Activated CD4-positive, alpha-beta T cell treated with anti-CD3 and anti-CD28 coated beads, Interleukin-2, amount 50 U/mL, for 16 hours (primary cell): ENCODE results near the gene SEMA4B.
"Not testable (repeated sequence)": the region's sequence is repeated elsewhere in the genome, so short reads cannot be mapped to it uniquely, and the experiment has no call there.

Source experiments
- DNase-seq: peaks from one replicate; pipeline ENCODE4 v3.0.0-alpha.2; 2020

The SEMA4B gene

DNA sequence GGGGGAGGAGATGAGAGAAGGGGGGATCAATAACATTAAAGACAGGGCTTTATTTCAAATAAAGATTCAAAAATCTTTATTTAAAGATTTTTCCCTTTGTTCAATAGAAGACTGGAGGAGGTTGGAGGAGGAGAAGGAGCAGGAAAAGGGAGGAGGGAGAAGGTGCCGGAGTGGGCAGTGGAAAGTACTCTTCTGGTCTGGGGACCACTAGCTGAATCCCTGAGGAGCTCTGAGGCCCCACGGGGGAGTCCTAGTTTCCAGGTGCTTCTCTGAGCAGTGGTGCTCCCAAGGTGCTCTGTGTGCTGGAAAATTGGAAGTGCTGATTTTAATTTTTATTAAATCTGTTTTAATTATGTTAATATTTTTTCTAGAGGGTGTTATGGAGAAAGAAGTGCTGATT, 19.4 kb upstream of the SEMA4B start:
- no peak for DNase-seq

GRCh38 chr15:90184119-90184785, 16.9 kb upstream of the SEMA4B start:
- DNase-seq: no peak

DNA sequence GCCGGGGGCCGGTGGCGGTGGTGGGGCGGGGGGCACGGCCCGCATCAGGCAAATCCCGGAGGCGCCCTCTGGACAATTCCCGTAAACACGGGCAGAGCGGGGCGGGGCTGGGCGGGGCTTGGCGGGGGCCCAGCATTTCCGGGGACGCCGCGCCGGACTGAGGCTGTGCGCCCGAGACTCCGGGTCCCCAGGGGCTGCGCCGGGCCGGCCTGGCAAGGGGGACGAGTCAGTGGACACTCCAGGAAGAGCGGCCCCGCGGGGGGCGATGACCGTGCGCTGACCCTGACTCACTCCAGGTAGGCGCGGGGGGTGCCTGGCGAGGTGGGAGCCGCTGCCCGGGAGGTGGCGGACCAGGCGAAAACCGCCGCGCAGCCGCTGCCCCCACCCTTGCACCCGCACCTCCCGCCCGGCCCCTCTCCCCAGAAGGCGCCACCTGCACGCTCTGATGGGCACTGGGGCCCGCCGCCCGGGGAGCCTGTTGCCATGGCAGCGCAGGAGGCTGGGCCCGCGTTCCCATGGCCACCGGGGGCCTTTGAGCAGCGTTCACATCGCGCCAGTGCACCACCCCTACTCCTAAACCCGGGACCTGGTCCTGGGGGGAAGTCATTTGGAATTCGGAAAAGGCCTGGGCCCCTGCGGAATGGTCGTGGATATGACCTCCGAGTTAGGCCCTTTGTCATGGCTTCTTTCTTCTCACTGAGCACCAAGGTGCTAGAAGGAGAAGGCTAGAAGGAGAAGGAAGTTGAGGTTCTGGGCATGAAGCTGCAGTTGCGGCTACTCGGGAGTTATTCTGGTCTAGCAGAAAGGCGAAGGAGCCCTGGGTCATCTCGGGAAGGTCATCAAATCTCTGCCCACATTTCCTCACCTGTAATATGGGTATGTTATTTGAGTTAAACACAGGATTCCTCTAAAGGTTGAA, 16.1 kb upstream of the SEMA4B start:
- peak; percentile 41 for DNase-seq

GRCh38 chr15:90187257-90187868, 13.8 kb upstream of the SEMA4B start:
- no peak for DNase-seq

DNA sequence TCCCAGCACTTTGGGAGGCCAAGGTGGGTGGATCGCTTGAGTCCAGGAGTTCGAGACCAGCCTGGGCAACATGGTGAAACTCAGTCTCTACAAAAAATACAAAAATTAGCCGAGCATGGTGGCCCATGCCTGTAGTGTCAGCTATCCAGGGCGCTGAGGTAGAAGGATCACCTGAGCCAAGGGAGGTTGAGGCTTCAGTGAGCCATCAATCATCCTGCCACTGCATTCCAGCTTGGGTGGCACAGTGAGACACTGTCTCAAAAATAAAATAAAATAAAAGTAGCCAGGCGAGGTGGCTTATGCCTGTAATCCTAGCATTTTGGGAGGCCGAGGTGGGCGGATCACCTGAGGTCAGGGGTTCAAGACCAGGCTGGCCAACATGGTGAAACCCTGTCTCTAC, 13.1 kb upstream of the SEMA4B start:
- DNase-seq: not testable (repeated sequence)

GRCh38 chr15:90188914-90189748, 12.0 kb upstream of the SEMA4B start:
- no peak for DNase-seq

DNA sequence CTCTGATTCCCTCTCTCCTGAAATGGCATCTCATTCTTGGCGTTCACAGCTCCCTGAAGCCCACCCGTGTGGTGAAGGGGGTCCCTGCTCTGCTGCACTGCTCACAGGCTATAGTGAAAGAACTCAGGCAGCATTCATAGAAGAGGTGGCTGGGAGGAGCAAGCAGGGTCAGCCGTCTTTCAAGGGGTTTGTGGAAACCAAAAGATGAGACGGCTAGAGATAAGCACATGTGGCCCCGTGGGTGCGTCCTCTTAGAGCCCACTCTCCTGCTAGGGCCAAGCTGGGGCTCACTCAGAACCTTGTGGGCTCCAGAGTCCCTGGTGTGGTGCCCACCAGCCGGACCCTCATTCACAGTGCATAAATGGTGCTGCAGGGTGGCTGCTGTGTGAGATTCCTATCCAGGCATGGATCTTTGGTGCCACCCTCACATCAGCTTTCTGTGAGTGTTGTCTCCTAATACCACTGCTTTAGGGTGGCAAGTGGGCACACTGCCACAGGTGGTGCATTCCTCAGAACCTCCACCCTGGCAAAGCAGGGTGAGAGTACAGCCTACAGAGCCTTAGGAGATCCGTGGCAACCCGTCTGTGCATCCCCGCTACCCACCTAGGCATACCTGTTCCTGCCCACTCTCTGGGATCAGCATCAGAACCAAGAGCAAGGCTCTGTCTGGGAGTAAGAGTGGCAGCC, 11.2 kb upstream of the SEMA4B start:
- DNase-seq: no peak

GRCh38 chr15:90190606-90191343, 10.4 kb upstream of the SEMA4B start:
- DNase-seq: no peak

DNA sequence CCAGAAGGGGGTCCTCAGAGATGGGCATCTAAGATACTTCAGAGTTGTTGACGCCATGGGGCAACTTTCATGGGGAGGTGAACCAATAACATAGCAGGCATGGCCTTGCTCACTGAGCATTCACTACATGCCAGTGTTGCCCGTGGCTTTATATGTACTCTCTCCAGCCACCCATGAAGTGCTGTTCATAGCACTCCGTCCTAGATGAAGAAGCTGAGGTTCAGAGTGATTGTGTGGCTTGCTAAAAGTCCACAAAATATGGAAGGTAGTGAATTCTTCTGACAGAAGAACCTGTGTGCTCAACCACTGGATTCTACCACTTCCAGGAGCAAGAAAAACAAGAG, 9.8 kb upstream of the SEMA4B start:
- no peak for DNase-seq

DNA sequence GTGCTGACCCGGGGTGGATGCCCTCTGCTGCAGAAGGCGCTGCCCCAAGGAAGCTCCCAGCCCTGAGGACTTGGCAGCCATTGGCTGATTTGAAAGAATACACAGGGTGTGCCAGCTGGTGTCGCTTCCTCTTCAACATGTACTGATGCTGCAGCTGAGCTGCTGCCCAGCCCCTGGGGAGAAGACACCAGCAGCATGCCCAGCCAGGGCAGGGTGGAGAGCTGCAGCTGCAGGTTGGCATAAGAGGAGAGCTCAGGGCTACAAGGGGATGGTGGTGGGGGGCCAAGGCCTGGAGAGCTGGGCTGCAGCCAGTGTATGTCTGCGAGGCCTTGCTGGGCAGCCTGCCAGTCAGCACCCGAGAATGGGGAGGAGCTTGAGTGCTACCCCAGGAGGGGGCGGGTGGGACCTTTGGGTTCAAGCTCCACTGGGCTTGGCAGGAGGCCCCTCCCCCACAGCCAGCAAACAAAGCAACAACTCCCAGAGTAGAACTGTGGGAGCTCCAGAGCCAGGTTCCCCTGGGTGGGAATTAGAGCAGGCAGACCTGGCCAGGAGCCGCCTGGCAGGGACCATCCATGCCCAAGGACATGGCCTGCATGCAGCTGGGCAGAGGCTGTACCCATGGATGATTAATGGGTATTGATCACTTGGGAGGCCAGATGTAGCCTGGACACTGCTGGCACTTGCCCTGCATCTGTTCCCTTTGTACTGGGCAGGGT, 9.2 kb upstream of the SEMA4B start:
- no peak for DNase-seq

DNA sequence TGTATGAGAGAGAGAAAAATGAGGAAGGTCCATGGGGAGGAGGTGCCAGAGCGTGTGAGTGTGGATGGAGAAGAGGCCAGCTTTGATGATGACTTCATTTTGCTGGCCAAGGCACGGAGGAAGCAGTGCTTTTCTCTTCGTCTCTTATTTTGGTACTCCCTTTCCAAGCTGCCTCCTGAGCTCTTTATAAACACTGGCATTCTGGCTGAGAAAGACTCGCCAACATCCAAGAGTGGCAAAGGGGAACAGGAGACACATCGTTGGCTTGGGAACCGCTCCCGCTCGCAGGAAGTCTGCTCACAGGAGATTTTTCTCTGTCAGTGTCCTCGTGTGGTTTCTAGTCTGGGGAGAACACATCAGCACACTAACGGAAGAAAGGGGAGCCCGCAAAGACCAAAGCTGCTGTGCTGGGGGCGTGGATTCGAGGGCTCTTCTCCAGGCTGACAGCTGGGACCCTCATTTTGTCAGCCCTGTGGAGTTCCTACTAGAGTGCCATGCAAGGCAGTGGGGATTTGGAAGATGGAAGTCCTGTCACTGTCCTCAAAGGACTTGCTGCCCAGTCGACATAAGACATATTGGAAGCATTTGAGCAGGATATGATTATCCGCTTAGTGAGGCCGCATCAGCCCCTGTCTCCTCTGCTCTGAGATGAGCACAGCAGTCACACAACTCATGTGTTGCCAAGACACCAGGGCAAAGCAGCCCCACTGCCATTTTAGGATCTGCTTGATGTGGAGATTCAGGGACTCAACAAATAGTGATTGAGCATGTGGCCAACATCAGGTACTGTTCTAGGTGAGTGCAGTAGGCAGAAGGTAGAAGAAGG, 8.0 kb upstream of the SEMA4B start:
- no peak for DNase-seq

- no peak for DNase-seq
Observed at GRCh38 chr15:90194655-90195054, 6.5 kb upstream of the SEMA4B start.

DNA sequence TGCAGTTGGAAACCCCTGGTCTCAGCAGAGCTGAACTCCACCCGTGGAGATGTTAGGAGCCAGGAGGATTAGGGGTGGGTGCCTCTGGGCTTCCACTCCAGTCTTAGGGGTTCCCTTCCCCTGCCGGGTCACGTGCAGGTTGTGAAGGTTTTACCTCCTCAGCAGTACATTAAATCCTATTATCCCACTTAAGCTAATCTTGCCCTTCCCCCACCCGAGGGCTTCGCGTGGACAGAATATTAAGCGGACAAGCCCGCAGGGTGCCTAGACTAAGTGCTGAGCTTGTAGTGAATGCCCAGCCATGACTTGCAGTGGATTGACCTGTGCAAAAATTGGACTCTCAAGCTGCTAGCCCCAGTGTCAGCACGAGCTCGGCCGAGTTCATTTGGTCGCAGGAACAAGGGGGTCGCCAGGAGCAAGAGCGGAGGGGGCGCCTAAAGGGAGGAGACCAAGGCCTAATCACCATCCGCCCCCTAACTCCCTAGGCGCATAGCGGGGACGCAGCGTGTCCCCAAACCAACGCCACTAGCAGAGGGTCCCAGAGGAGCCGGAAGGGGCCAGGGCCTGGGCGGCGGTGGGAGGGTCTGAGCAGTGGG, 498 bp upstream of the SEMA4B start:
- DNase-seq: no peak

- no peak for DNase-seq
Observed at GRCh38 chr15:90201944-90202375, 830 bp downstream of the SEMA4B start.

DNA sequence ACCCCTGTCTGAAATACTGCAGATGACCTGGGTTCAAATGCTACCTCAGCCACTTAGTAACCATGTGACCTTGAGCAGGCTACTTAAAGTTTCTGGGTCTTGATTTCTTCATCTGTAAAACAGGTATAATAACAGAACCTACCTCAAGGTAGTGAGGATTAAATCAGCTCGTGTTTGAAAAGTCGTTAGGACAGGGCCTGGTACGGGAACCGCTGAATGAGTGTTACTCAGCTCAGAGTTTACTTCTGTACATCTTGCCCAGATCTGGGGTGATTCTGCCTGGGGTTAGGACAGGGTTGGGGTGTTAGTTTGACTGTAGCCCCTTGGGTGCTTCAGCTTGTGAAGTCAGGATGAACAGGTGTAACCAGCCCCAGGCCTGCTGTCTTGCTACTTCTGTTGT, 1.8 kb downstream of the SEMA4B start:
- no peak for DNase-seq

DNA sequence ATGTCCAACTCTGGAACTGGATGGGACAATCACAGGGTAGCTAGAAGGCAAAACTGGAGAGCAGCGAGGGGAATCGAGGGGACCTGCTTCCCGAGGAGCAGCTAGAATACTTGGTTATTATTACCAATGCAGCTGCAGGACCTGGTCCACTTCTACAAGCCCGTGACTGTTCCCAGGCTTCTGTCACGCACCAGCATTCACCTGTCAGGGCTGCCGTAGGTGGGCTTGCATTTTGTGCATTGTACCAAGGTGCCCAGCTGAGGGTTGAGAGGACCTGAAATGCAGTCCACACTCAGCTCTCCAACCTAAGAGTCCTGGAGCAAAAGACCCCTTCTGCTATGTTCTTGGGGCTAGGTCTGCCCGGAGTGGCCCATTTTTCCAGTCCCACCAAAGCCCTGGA, 2.3 kb downstream of the SEMA4B start:
- DNase-seq: no peak

- DNase-seq: no peak
Observed at GRCh38 chr15:90203922-90204321, 2.8 kb downstream of the SEMA4B start.

- no peak for DNase-seq
Observed at GRCh38 chr15:90205050-90205848, 4.1 kb downstream of the SEMA4B start.

GRCh38 chr15:90205886-90206285, 4.8 kb downstream of the SEMA4B start:
- DNase-seq: no peak
